ENCODE results near the gene FBN1. TPM values are rescaled to one million over a fixed set of nuclear protein-coding genes. Genes with fewer than 3 reads are reported as not detected.

The FBN1 gene
- total RNA-seq, 2 donors from 2014 or later: 12.1 to 81.9 TPM

GRCh38 chr15:48602358-48603122 is 43.0 kb downstream of the FBN1 start:
- 80% methylated on average over 4 of the region's 4 CpGs for WGBS
- H3K36me3 ChIP-seq: no peaks in the 10 kb centered on the region
- DNase-seq (ENCODE audit: low spot score): no peak
- H3K4me3 ChIP-seq: no peak overlapping the region
- H3K27ac ChIP-seq: no peak overlapping the region
- TF ChIP-seq POLR2AphosphoS5 (IDR thresholded peaks at IDR 0.05): no peak
- TF ChIP-seq POLR2A (IDR thresholded peaks at IDR 0.05): no peak
- TF ChIP-seq, protein P1, sequence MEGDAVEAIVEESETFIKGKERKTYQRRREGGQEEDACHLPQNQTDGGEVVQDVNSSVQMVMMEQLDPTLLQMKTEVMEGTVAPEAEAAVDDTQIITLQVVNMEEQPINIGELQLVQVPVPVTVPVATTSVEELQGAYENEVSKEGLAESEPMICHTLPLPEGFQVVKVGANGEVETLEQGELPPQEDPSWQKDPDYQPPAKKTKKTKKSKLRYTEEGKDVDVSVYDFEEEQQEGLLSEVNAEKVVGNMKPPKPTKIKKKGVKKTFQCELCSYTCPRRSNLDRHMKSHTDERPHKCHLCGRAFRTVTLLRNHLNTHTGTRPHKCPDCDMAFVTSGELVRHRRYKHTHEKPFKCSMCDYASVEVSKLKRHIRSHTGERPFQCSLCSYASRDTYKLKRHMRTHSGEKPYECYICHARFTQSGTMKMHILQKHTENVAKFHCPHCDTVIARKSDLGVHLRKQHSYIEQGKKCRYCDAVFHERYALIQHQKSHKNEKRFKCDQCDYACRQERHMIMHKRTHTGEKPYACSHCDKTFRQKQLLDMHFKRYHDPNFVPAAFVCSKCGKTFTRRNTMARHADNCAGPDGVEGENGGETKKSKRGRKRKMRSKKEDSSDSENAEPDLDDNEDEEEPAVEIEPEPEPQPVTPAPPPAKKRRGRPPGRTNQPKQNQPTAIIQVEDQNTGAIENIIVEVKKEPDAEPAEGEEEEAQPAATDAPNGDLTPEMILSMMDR (IDR thresholded peaks at IDR 0.05): no peak
- peaks cover 4% of the 10 kb centered on the region for H3K4me1 ChIP-seq (replicated peaks)
- intact Hi-C loops (cut with DNase I): no loop called here
- H3K27me3 ChIP-seq (replicated peaks; ENCODE audit: insufficient read depth): no peaks in the 10 kb centered on the region
- no peaks in the 10 kb centered on the region for H3K9me3 ChIP-seq

DNA sequence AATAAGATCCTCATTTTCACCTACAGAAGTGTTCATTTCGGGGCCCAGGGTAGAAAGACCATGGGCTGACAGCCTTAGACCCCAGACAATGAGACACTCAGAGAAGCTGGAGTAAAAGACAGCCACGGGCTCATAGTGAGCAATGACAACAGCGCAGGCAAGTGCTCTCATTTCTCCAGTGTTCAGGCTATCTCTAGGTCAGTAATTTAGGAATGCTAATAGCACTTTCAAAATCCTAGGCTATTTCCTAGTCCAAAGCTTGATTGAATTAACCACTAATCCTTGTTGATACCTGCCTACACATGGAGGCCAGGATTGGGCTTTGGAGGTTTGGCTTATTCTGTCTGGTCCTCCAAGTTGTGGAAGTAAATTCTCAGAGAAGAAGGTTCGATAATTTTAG is 44.4 kb downstream of the FBN1 start:
- no peak for TF ChIP-seq POLR2AphosphoS5 (IDR thresholded peaks at IDR 0.05)
- no peak for TF ChIP-seq POLR2A (IDR thresholded peaks at IDR 0.05)
- TF ChIP-seq, protein P1 (IDR thresholded peaks at IDR 0.05): no peak
- DNase-seq (ENCODE audit: low spot score): no peak
- Histone ChIP-seq H3K27me3 (replicated peaks; ENCODE audit: insufficient read depth) (no peaks in the 10 kb centered on the region), H3K27ac (no peak overlapping the region), H3K36me3 (no peaks in the 10 kb centered on the region), H3K4me1 (replicated peaks) (peaks cover 4% of the 10 kb centered on the region), H3K4me3 (no peak overlapping the region), H3K9me3 (no peaks in the 10 kb centered on the region)
- intact Hi-C loops (cut with DNase I): no loop called here
- WGBS: 90% methylated on average over 4 of the region's 4 CpGs

GRCh38 chr15:48596841-48597240 is 48.7 kb downstream of the FBN1 start:
- WGBS: 85% methylated on average over 4 of the region's 4 CpGs
- Histone ChIP-seq H3K4me1 (replicated peaks) (no peaks in the 10 kb centered on the region), H3K4me3 (no peak overlapping the region), H3K36me3 (no peaks in the 10 kb centered on the region), H3K9me3 (no peaks in the 10 kb centered on the region), H3K27ac (no peak overlapping the region), H3K27me3 (replicated peaks; ENCODE audit: insufficient read depth) (no peaks in the 10 kb centered on the region)
- intact Hi-C loops (cut with DNase I): no loop called here
- DNase-seq (ENCODE audit: low spot score): no peak
- no peak for TF ChIP-seq POLR2AphosphoS5 (IDR thresholded peaks at IDR 0.05)
- TF ChIP-seq POLR2A (IDR thresholded peaks at IDR 0.05): no peak
- TF ChIP-seq, protein P1 (IDR thresholded peaks at IDR 0.05): no peak

- H3K27me3 ChIP-seq (replicated peaks; ENCODE audit: insufficient read depth): no peaks in the 10 kb centered on the region
- no peak overlapping the region for H3K4me3 ChIP-seq
- 82% methylated on average over 4 of the region's 4 CpGs for WGBS
- no peak for TF ChIP-seq POLR2AphosphoS5 (IDR thresholded peaks at IDR 0.05)
- TF ChIP-seq, protein P1 (IDR thresholded peaks at IDR 0.05): no peak
- no peaks in the 10 kb centered on the region for H3K4me1 ChIP-seq (replicated peaks)
- no peak for DNase-seq (ENCODE audit: low spot score)
- no peaks in the 10 kb centered on the region for H3K36me3 ChIP-seq
- intact Hi-C loops (cut with DNase I): no loop called here
- H3K27ac ChIP-seq: no peak overlapping the region
- H3K9me3 ChIP-seq: no peaks in the 10 kb centered on the region
These were observed 49.1 kb downstream of the FBN1 start for GRCh38 chr15:48596415-48596814.

GRCh38 chr15:48595981-48596380 is 49.5 kb downstream of the FBN1 start:
- Histone ChIP-seq H3K27ac (no peak overlapping the region), H3K4me3 (no peak overlapping the region), H3K4me1 (replicated peaks) (no peaks in the 10 kb centered on the region), H3K36me3 (no peaks in the 10 kb centered on the region), H3K27me3 (replicated peaks; ENCODE audit: insufficient read depth) (no peaks in the 10 kb centered on the region), H3K9me3 (no peaks in the 10 kb centered on the region)
- TF ChIP-seq, protein P1 (IDR thresholded peaks at IDR 0.05): no peak
- TF ChIP-seq POLR2A (IDR thresholded peaks at IDR 0.05) (no peak), POLR2AphosphoS5 (IDR thresholded peaks at IDR 0.05) (no peak)
- no peak for DNase-seq (ENCODE audit: low spot score)
- intact Hi-C loops (cut with DNase I): no loop called here
- WGBS: 96% methylated on average over 5 of the region's 5 CpGs
